K562 treated with DMSO at 1 percent for 48 hours (cell line): ENCODE data around the gene GMCL2. TPM values are rescaled to one million over a fixed set of nuclear protein-coding genes. Genes with fewer than 3 reads are reported as not detected.

Experiments
- total RNA-seq: library from RNA; unstranded; fragments of 300-600 nt; gene quantifications from 2 replicates; pipeline ENCODE4 v1.2.3, GENCODE V29; 2022; ENCODE audit warnings: low replicate concordance; ENCODE audit errors: extremely low read depth

The GMCL2 gene, protein sequence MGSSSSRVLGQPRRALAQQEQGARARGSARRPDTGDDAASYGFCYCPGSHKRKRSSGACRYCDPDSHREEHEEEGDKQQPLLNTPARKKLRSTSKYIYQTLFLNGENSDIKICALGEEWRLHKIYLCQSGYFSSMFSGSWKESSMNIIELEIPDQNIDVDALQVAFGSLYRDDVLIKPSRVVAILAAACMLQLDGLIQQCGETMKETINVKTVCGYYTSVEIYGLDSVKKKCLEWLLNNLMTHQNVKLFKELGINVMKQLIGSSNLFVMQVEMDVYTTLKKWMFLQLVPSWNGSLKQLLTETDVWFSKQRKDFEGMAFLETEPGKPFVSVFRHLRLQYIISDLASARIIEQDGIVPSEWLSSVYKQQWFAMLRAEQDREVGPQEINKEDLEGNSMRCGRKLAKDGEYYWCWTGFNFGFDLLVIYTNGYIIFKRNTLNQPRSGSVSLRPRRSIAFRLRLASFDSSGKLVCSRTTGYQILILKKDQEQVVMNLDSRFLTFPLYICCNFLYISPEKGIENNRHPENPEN
- not detected in 2 replicates for total RNA-seq

DNA sequence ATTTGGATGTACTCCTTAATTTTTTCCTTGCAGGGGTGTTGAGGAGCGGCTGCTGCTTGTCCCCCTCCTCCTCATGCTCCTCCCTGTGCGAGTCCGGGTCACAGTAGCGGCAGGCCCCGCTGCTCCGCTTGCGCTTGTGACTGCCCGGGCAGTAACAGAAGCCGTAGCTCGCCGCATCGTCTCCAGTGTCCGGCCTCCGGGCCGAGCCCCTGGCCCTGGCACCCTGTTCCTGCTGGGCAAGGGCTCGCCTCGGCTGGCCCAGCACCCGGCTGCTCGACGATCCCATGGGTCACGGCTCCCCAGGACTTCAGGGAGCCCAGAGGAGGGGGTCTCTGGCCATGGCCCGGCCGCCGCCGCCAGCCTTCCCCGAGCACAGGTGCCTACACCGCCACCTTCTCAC lies at the start of gene GMCL2:
Gene GMCL2, minus strand, starts transcription at position 358 of the 400 bp plus-strand sequence. Its CDS starts 72 bp downstream, at position 286.

DNA sequence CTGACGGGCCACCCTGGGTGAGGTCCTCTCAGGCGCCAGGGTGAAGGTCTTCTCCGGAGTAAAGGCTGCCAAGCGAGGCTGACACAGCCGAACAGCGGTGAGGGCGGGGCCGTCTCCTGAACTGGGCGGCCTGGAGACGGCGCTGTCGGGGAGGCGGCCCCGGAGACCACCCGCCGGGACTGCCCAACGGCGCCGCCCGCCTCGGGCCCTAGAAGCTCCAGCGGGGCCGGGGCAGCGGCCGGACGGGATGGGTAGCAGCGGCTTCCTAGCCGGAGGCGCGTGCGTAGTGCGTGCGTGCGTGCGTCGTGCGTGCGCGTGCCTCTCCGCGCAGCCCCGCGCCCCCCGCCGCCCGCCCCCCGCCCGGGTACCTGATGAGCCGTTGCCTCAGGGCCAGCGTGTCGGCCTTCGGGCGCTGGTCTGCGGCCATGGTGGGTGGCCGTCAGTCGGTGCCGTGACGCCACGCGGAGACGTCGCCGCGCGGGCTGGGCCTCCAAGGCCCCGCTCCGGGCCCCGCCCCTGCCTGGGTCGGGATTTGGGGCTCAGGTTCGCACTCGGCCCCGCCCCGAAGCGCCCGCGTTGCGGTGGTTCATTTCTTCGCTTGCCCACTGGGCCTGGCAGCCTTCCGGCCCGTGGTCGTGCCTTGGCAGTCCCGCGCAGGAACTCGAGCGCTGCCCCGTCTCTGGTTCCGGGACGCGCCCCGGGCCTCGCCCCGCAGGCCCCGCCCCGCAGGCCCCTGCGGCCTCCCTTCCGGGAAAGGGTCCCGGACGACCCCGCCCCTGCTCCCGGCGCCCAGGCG lies 45.2 kb upstream of the GMCL2 start, which contains the start of gene PHYKPL:
Gene PHYKPL, minus strand, starts transcription at position 679 of the 796 bp plus-strand sequence. Its CDS starts 252 bp downstream, at position 427.

DNA sequence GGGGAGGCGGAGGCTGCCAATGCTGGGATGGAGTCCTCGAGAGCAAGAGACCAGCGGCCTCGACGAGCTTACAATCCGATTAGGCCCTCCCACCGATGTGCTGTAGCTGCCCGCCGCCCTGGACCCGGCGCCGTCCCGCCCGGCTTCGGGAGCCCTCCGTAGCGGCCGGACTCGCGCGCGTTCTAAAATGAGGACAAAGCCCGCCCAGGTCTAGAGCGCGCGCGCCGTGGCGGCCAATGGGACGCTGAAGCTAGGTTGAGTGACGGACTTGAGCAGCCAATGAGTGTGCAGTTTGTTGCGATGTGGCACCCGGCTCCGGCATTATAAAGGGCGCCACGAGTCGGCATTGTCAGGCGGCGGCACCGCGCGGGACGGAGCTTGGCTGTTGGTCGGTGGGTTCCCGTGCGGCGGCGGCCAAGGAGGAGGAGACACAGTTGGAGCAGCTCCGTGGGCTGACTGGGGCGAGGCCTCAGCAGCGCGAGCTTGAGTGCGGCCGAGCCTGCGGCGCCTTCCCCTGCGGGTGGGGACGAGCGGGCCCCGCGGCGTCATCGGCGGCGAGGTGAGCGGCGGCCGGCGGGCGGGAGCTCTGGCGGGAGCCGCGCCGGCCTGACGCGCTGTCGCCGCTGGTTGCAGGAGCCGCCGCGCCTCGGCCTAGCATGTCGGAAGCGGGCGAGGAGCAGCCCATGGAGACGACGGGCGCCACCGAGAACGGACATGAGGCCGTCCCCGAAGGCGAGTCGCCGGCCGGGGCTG lies 17.2 kb upstream of the GMCL2 start, which contains the start of gene HNRNPAB:
Gene HNRNPAB, plus strand, starts transcription at position 352 of the 753 bp plus-strand sequence. Its CDS starts 305 bp downstream, at position 657.

DNA sequence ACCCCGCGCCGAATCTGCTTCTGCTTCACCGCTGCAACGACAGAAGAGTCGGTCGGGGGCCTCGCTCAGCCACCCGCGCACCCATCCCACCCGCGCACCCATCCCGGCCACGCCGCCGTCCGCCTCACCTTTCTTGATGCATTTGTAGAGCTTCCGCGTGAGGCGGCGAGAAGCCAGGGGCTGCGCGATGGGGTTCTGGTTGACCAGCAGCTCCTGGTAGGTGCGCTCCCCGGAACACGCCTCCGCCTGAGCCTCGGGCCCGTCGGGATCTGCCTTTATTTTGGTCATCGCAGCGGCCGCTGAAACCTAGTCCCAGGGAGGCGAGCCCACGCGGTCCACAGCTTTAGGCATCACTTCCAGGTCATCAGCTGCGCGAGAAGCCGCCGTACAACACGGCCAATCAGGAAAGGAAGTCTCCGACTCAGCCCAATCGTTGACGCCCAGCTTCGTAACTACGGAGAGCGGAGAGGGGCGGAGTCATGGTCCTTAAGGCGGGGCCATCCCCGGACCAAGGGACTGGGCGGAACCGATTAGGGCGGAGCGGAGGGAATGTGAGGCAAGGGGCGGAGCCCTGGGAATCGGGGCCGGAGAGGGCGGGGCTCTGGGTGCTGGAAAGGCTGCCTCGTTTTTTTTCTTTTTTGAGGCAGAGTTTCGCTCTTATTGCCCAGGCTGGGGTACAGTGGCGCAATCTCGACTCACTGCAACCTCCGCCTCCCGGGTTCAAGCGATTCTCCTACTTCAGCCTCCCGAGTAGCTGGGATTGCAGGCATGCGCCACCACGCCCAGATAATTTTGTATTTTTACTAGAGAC lies 33.4 kb downstream of the GMCL2 start, which contains the start of gene NHP2:
Gene NHP2, minus strand, starts transcription at position 356 of the 811 bp plus-strand sequence. Its CDS starts 68 bp downstream, at position 288.

Other genes starting within 250 kb of the GMCL2 start
- not detected in 2 replicates for gene PROP1, start 191.1 kb downstream of the GMCL2 start, total RNA-seq
- gene N4BP3, start 73.8 kb downstream of the GMCL2 start, total RNA-seq: not detected in 2 replicates
- not detected in 2 replicates for gene RMND5B, start 56.4 kb downstream of the GMCL2 start, total RNA-seq
- not detected in 2 replicates for gene NHP2, start 33.5 kb downstream of the GMCL2 start, total RNA-seq
- gene HNRNPAB, start 17.2 kb upstream of the GMCL2 start, total RNA-seq: not detected in 2 replicates
- gene PHYKPL, start 45.4 kb upstream of the GMCL2 start, total RNA-seq: not detected in 2 replicates